GM21619 (cell line): Measurements from ENCODE around the gene CYP2W1.
"Not testable (repeated sequence)": the region's sequence is repeated elsewhere in the genome, so short reads cannot be mapped to it uniquely, and the experiment has no call there.

Experiments
- ATAC-seq: cut with Tn5 transposase; IDR thresholded peaks from one replicate; pipeline ENCODE4 v1.9.1; 2021; ENCODE audit not compliant: unreplicated experiment

The CYP2W1 gene

GRCh38 chr7:949021-949934 is 33.7 kb upstream of the CYP2W1 start:
- ATAC-seq: no peak

DNA sequence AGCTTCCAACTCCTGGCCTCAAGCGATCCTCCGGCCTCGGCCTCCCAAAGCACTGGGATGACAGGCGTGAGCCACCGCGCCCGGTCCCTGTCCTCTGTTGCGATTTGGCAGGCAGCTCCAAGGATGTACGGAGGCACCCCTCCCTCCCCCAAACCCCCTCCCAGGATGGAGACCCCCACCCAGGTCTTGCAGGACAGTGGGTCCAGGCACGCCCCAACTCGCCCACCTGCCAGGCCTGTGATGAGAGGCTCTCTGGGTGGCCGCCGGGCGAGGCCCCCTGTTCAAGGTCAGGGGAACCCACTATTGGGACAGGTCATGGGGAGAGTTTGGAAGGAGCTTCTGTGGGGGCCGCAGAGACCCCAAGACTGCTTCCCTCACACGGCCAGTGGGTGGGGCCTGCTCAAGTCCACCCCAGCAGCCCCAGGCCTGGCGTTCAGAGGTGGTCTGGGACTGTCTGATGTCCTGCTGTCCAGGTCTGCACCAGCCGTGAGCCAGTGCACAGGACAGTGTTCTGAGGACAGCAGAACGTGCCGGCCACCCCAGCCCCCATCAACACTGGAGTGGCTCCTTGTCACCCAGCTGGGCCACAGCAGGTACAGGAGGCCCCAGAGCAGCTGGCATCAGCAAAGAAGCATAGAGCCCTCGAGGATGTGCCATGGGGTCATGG is 31.0 kb upstream of the CYP2W1 start:
- ATAC-seq: no peak

GRCh38 chr7:952548-953441 is 30.2 kb upstream of the CYP2W1 start:
- no peak for ATAC-seq

GRCh38 chr7:953547-954327 is 29.2 kb upstream of the CYP2W1 start:
- ATAC-seq: peak; percentile 5

GRCh38 chr7:954330-955238 is 28.4 kb upstream of the CYP2W1 start, which contains the start of gene ADAP1:
ADAP1 (minus strand) TSS chr7:954680; CDS start chr7:954477, 203 bp downstream.
- peak; percentile 39 for ATAC-seq

GRCh38 chr7:956031-956430 is 26.9 kb upstream of the CYP2W1 start:
- no peak for ATAC-seq

DNA sequence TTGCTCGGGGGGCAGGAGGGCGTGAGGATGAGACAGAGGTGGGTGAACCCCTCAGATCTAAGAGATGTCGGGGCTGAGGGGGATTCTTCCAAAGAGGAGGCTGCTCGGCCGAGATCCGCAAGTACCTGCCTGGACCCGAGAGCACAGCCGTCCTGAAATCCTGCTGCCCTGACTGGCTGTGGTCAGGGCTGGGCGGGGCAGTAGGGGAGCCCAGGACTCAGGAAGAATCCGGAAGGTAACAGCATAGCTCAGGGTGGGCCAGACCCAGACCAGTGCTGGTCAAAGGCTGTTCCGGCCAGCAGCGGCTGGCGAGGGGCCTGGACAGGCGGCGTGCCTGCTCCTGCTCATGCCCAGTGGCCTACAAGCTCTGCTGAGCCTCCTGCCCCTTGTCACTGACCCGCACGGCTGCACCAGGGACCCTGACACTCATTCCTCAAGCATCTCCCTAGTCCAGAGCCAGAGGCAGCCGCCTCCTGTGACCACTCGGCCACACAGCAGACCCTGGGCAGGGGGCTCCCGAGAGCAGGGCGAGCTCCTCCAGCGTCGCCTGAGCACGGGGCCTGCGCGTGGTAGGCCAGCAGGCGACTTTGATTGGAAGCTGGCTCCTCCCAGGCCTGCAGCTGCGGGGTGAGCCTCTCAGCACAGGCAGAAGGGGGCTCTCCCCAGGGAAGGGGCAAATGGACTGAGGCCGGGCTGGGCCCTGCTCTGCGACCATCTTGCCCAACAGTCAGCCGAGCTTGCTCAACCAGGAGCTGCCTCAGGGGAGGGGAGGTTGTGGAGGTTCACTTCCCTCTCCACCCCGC is 25.4 kb upstream of the CYP2W1 start:
- ATAC-seq: no peak

GRCh38 chr7:958221-959200 is 24.5 kb upstream of the CYP2W1 start:
- no peak for ATAC-seq

GRCh38 chr7:959271-959670 is 23.7 kb upstream of the CYP2W1 start:
- no peak for ATAC-seq

DNA sequence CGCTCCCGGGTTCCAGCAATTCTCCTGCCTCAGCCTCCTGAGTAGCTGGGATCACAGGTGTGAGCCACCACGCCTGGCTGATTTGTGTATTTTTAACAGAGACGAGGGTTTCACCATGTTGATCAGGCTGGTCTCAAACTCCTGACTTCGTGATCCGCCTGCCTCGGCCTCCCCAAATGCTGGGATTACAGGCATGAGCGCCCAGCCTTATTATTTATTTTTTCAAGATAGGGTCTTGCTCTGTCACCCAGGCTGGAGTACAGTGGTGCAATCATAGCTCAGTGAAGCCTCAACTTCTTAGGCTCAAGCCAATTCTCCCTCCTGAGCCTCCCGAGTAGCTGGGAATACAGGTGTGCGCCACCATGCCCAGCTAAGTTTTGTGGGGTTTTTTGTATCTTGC is 23.2 kb upstream of the CYP2W1 start:
- ATAC-seq: not testable (repeated sequence)

- ATAC-seq: no peak
Measured at GRCh38 chr7:960269-960871, 22.6 kb upstream of the CYP2W1 start.

DNA sequence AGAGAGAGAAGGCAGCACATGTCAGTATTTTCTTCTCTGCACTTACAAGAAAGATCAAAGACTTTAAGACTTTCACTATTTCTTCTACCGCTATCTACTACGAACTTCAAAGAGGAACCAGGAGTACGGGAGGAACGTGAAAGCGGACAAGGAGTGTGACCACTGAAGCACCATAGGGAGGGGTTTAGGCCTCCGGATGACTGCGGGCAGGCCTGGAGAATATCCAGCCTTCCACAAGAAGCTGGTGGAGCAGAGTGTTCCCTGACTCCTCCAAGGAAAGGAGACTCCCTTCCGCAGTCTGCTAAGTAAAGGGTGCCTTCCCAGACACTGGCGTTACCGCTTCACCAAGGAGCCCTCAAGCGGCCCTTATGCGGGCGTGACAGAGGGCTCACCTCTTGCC is 22.0 kb upstream of the CYP2W1 start:
- not testable (repeated sequence) for ATAC-seq

DNA sequence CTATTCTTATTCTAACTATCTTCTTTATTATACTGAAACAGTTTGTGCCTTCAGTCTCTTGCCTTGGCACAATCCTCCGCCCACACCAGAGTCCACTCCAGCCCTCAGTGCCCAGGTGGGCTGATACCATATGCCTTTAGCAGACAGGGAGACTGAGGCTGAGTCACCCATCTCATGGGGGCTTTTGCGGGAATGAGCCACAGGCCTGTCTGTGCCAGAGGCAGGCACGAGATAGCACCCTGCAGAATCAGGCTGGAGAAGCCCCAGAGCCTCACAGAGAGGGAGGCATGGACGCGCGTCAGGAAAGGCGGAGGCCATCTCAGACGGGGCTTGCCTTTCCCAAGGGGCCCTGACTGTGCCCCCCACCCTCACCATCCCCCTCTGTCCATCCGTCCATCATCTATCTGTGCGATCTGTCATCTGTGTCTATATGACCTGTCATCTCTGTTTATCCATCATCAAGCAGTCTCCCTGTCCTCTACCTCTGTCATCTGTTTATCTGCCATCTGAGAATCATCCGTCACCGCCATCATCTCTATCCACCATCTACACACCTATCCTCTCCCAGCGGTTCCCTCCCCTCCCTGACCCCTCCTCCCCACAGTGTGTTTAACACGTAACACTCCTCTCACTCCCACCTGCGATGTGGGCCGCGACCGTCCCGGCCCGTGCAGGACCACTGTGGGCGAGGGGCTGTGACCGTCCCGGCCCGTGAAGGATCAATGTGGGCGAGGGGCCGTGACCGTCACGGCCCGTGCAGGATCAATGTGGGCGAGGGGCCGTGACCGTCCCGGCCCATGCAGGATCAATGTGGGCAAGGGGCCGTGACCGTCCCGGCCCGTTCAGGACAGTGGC is 21.2 kb upstream of the CYP2W1 start:
- ATAC-seq: no peak

GRCh38 chr7:962401-963081 is 20.4 kb upstream of the CYP2W1 start:
- no peak for ATAC-seq

DNA sequence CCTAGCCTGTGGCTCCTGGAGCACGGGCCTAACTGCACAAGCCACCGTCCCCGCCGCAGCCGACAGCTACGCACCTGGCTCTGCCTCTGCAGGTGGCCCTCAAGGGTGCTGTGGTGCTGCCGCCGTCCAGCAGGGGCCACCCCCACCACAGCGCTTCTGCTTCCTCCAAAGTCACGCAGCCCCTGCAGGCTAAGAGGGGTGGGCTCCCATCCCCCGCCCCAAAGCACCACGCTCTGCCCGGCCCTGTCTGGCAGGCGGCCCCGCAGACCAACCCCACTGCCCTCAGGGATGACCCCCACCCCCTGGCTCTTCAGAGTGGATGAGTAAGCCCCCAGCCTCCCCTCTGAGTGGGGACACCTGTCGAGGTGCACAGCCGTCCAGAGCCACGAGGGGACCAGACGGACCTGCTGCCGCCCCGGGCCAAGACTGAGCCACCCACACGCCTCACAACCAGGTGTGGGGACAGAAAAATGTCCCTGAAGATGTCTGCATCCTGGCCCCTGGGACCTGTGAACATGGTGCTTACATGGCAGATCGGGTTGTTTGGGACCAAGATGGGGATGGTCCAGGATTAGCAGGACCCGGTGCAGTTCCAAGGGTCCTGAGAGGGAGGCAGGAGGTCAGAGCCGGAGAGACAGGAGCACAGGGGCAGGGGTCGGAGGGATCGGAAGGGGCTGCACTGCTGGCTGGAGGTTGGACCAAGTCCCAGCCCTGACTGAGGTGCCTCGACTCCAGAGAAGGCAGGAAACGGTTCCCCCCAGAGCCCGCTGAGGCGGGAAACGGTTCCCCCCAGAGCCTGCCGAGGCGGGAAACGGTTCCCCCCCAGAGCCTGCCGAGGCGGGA is 19.5 kb upstream of the CYP2W1 start:
- ATAC-seq: no peak
